HEK293 (cell line): ENCODE measurements around the gene ZNF792.
"Not testable (repeated sequence)": the region's sequence is repeated elsewhere in the genome, so short reads cannot be mapped to it uniquely, and the experiment has no call there.

Source experiments
- CTCF ChIA-PET: fragments of 350-600 bp; formaldehyde crosslinking; extraction: SDS; loops from one replicate; lab custom pipeline; 2021; ENCODE audit warnings: antibody characterized with exemption; lab: Yijun Ruan, JAX
- POLR2A ChIA-PET: fragments of 300-600 bp; formaldehyde crosslinking; extraction: SDS; loops from one replicate; lab custom pipeline; 2020; ENCODE audit warnings: antibody characterized with exemption, inconsistent platforms; lab: Yijun Ruan, JAX
- H3K27ac ChIP-seq: fragments of 200-500 bp; sonication (Bioruptor generic); 2 replicates; pipeline ENCODE4 v1.5.1; 2014; ENCODE audit warnings: low read depth, low read length, control low read depth, inconsistent platforms; ENCODE audit errors: extremely low read depth
- H3K36me3 ChIP-seq, 2 experiments: fragments of 200-500 bp in 1 of 2; sonication (Bioruptor generic) in 1 of 2; 1 replicate in 1 of 2; 2 replicates in 1 of 2; pipeline ENCODE4 v1.5.1; 2014 to 2017; ENCODE audit warnings: inconsistent platforms in 2 of 2, low read length in 2 of 2; ENCODE audit not compliant: control insufficient read depth in 2 of 2, insufficient read depth in 1 of 2
- H3K4me1 ChIP-seq: fragments of 200-500 bp; sonication (Bioruptor generic); 2 replicates; pipeline ENCODE4 v1.5.1; 2014; ENCODE audit warnings: mild to moderate bottlenecking, low read length, inconsistent platforms; ENCODE audit not compliant: control insufficient read depth, insufficient read depth
- H3K4me3 ChIP-seq: 2 replicates; pipeline ENCODE4 v1.5.1; 2011; ENCODE audit warnings: low read depth, mild to moderate bottlenecking, control low read depth, low read length, moderate library complexity
- H3K9me3 ChIP-seq: fragments of 200-500 bp; sonication (Bioruptor generic); 2 replicates; pipeline ENCODE4 v1.5.1; 2014; ENCODE audit warnings: low read depth, low read length, inconsistent platforms; ENCODE audit not compliant: control insufficient read depth, insufficient read depth
- BCL11A ChIP-seq: fragments of 450-650 bp; formaldehyde crosslinking; IDR thresholded peaks from 2 replicates; pipeline ENCODE4 v1.5.1; 2016; ENCODE audit warnings: low read depth, missing biosample characterization, missing genetic modification characterization
- MEIS1 ChIP-seq: sonication (generic); formaldehyde crosslinking; IDR thresholded peaks from 2 replicates; pipeline ENCODE4 v1.8.1; 2022; ENCODE audit warnings: missing genetic modification reagents, mild to moderate bottlenecking, borderline replicate concordance
- RBAK ChIP-seq: fragments of 450-650 bp; formaldehyde crosslinking; IDR thresholded peaks from 2 replicates; pipeline ENCODE4 v1.5.1; 2016; ENCODE audit warnings: missing biosample characterization, missing genetic modification characterization
- REPIN1 ChIP-seq: fragments of 450-650 bp; formaldehyde crosslinking; IDR thresholded peaks from 2 replicates; pipeline ENCODE4 v1.5.1; 2017; ENCODE audit warnings: missing biosample characterization, missing genetic modification characterization, low read depth
- ZBTB11 ChIP-seq: fragments of 450-650 bp; formaldehyde crosslinking; conservative IDR thresholded peaks from 2 replicates; pipeline ENCODE4 v1.5.1; 2016; ENCODE audit warnings: low read depth, missing biosample characterization, missing genetic modification characterization
- ZBTB17 ChIP-seq: fragments of 450-650 bp; formaldehyde crosslinking; IDR thresholded peaks from 2 replicates; pipeline ENCODE4 v1.5.1; 2016; ENCODE audit warnings: missing biosample characterization, missing genetic modification characterization
- ZEB2 ChIP-seq: fragments of 450-650 bp; formaldehyde crosslinking; IDR thresholded peaks from 2 replicates; pipeline ENCODE4 v1.5.1; 2016; ENCODE audit warnings: missing biosample characterization, missing genetic modification characterization
- ZFP69B ChIP-seq: fragments of 450-650 bp; formaldehyde crosslinking; IDR thresholded peaks from 2 replicates; pipeline ENCODE4 v1.5.1; 2016; ENCODE audit warnings: missing biosample characterization, missing genetic modification characterization
- ZNF157 ChIP-seq: fragments of 450-650 bp; formaldehyde crosslinking; IDR thresholded peaks from 2 replicates; pipeline ENCODE4 v1.5.1; 2016; ENCODE audit warnings: missing biosample characterization, missing genetic modification characterization
- ZNF2 ChIP-seq: fragments of 450-650 bp; formaldehyde crosslinking; IDR thresholded peaks from 2 replicates; pipeline ENCODE4 v1.5.1; 2016; ENCODE audit warnings: missing biosample characterization, missing genetic modification characterization
- ZNF23 ChIP-seq: fragments of 450-650 bp; formaldehyde crosslinking; IDR thresholded peaks from 2 replicates; pipeline ENCODE4 v1.5.1; 2016; ENCODE audit warnings: missing biosample characterization, missing genetic modification characterization, borderline replicate concordance
- ZNF335 ChIP-seq: fragments of 450-650 bp; formaldehyde crosslinking; conservative IDR thresholded peaks from 2 replicates; pipeline ENCODE4 v1.5.1; 2016; ENCODE audit warnings: missing biosample characterization, missing genetic modification characterization
- ZNF404 ChIP-seq: fragments of 450-650 bp; formaldehyde crosslinking; IDR thresholded peaks from 2 replicates; pipeline ENCODE4 v1.5.1; 2017; ENCODE audit warnings: missing biosample characterization, missing genetic modification characterization
- ZNF433 ChIP-seq: fragments of 450-650 bp; formaldehyde crosslinking; IDR thresholded peaks from 2 replicates; pipeline ENCODE4 v1.5.1; 2016; ENCODE audit warnings: missing biosample characterization, missing genetic modification characterization, low read depth
- ZNF549 ChIP-seq: fragments of 450-650 bp; IDR thresholded peaks from 2 replicates; pipeline ENCODE4 v1.5.1; 2018; ENCODE audit warnings: missing biosample characterization, missing genetic modification characterization, mild to moderate bottlenecking, inconsistent platforms, moderate library complexity
- ZNF571 ChIP-seq: fragments of 450-650 bp; formaldehyde crosslinking; IDR thresholded peaks from 2 replicates; pipeline ENCODE4 v1.5.0; 2017; ENCODE audit warnings: missing biosample characterization, missing genetic modification characterization
- ZNF654 ChIP-seq: fragments of 450-650 bp; formaldehyde crosslinking; IDR thresholded peaks from 2 replicates; pipeline ENCODE4 v1.5.1; 2016; ENCODE audit warnings: low read depth, missing biosample characterization, missing genetic modification characterization
- ZNF707 ChIP-seq: fragments of 450-650 bp; formaldehyde crosslinking; IDR thresholded peaks from 2 replicates; pipeline ENCODE4 v1.5.1; 2016; ENCODE audit warnings: missing biosample characterization, missing genetic modification characterization
- ZSCAN16 ChIP-seq: fragments of 450-650 bp; formaldehyde crosslinking; IDR thresholded peaks from 2 replicates; pipeline ENCODE4 v1.5.1; 2016; ENCODE audit warnings: missing biosample characterization, missing genetic modification characterization
- TF ChIP-seq, protein P1 (sequence below): fragments of 450-650 bp; formaldehyde crosslinking; conservative IDR thresholded peaks from 2 replicates; pipeline ENCODE4 v1.5.1; 2016; ENCODE audit warnings: low read depth, missing biosample characterization, missing genetic modification characterization
- TF ChIP-seq, protein P2 (sequence below): fragments of 450-650 bp; formaldehyde crosslinking; IDR thresholded peaks from 2 replicates; pipeline ENCODE4 v1.5.1; 2016; ENCODE audit warnings: missing biosample characterization, missing genetic modification characterization

Gene ZNF792

GRCh38 chr19:34974646-34975045 is 10.6 kb upstream of the ZNF792 start (continued):
- TF ChIP-seq, protein P1, sequence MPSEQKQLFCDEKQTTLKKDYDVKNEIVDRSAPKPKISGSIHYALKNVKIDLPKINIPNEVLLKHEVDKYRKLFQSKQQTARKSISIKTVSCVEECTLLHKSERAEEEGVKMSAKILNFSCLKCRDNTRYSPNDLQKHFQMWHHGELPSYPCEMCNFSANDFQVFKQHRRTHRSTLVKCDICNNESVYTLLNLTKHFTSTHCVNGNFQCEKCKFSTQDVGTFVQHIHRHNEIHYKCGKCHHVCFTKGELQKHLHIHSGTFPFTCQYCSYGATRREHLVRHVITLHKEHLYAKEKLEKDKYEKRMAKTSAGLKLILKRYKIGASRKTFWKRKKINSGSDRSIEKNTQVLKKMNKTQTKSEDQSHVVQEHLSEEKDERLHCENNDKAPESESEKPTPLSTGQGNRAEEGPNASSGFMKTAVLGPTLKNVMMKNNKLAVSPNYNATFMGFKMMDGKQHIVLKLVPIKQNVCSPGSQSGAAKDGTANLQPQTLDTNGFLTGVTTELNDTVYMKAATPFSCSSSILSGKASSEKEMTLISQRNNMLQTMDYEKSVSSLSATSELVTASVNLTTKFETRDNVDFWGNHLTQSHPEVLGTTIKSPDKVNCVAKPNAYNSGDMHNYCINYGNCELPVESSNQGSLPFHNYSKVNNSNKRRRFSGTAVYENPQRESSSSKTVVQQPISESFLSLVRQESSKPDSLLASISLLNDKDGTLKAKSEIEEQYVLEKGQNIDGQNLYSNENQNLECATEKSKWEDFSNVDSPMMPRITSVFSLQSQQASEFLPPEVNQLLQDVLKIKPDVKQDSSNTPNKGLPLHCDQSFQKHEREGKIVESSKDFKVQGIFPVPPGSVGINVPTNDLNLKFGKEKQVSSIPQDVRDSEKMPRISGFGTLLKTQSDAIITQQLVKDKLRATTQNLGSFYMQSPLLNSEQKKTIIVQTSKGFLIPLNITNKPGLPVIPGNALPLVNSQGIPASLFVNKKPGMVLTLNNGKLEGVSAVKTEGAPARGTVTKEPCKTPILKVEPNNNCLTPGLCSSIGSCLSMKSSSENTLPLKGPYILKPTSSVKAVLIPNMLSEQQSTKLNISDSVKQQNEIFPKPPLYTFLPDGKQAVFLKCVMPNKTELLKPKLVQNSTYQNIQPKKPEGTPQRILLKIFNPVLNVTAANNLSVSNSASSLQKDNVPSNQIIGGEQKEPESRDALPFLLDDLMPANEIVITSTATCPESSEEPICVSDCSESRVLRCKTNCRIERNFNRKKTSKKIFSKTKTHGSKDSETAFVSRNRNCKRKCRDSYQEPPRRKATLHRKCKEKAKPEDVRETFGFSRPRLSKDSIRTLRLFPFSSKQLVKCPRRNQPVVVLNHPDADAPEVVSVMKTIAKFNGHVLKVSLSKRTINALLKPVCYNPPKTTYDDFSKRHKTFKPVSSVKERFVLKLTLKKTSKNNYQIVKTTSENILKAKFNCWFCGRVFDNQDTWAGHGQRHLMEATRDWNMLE (tag by site-specific recombination), result no peak
- no peak for TF ChIP-seq ZNF157 (tag by site-specific recombination)

GRCh38 chr19:34972163-34972705 is 8.2 kb upstream of the ZNF792 start:
- Histone ChIP-seq H3K4me3 (no peak overlapping the region), H3K4me1 (no peaks in the 10 kb centered on the region; the same call in 1 of the 2 replicates), H3K9me3 (peaks cover 4% of the 10 kb centered on the region; the same call in 1 of the 2 replicates), H3K36me3 (no peaks in the 10 kb centered on the region), H3K27ac (no peak overlapping the region)
- TF ChIP-seq, protein P2, sequence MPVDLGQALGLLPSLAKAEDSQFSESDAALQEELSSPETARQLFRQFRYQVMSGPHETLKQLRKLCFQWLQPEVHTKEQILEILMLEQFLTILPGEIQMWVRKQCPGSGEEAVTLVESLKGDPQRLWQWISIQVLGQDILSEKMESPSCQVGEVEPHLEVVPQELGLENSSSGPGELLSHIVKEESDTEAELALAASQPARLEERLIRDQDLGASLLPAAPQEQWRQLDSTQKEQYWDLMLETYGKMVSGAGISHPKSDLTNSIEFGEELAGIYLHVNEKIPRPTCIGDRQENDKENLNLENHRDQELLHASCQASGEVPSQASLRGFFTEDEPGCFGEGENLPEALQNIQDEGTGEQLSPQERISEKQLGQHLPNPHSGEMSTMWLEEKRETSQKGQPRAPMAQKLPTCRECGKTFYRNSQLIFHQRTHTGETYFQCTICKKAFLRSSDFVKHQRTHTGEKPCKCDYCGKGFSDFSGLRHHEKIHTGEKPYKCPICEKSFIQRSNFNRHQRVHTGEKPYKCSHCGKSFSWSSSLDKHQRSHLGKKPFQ (tag by site-specific recombination), result no peak
- TF ChIP-seq ZEB2 (tag by site-specific recombination) (no peak), ZBTB11 (no peak), BCL11A (tag by site-specific recombination) (no peak), ZNF335 (no peak), ZFP69B (no peak), ZNF571 (no peak), ZNF404 (tag by site-specific recombination) (no peak), ZNF549 (tag by site-specific recombination) (no peak), ZNF433 (tag by site-specific recombination) (no peak), ZNF2 (tag by site-specific recombination) (no peak), RBAK (tag by site-specific recombination) (no peak), MEIS1 (CRISPR knock-in tag) (no peak), ZNF23 (tag by site-specific recombination) (no peak), ZSCAN16 (no peak), ZBTB17 (tag by site-specific recombination) (no peak), REPIN1 (tag by site-specific recombination) (no peak), ZNF654 (no peak), ZNF707 (tag by site-specific recombination) (no peak)
- ChIA-PET POLR2A (interaction anchor here (1.2 kb wide), 1 partner anchor 29 kb away, joined by 3 read pairs; no protein-coding TSS in a partner anchor), CTCF (interaction anchor here (0.6 to 4.7 kb wide), 48 partner anchors 10 to 1940 kb away, joined by 3 to 96 read pairs (median 5); partner anchors contain the start of genes GRAMD1A, ZNF30 and ZNF792)

DNA sequence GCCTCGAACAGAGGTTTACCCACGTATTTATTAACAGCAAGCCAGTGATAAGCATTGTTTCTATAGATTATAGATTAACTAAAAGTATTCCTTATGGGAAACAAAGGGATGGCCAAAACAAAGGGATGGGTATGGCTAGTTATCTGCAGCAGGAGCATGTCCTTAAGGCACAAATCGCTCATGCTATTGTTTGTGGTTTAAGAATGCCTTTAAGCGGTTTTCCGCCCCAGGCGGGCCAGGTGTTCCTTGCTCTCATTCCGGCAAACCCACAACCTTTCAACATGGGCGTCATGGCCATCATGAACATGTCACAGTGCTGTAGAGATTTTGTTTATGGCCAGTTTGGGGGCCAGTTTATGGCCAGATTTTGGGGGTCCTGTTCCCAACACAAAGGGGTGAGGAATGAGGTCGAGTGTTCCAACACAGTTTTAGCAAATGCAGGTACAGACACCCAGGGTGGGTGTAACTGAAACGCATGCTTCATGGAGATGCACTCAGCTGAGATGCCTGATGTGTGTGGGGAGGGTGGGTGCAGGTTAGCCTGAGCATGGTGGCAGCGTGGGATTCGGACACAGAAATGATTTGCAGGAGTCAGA is 6.3 kb upstream of the ZNF792 start:
- POLR2A ChIA-PET, H3K9me3 ChIP-seq, H3K36me3 ChIP-seq, H3K4me1 ChIP-seq, H3K4me3 ChIP-seq, H3K27ac ChIP-seq: not testable (repeated sequence)
- CTCF ChIA-PET, result interaction anchor here (1.1 to 4.5 kb wide), 5 partner anchors 14 to 144 kb away, joined by 3 to 53 read pairs (median 3); no protein-coding TSS in a partner anchor
